PC-3 (cell line): ENCODE results near the gene GLRX5. TPM values are rescaled to one million over a fixed set of nuclear protein-coding genes. Genes with fewer than 3 reads are reported as not detected.

Experiments used
- ATAC-seq: fragments of 200-7000 bp; cut with Tn5 transposase; 2 replicates; pipeline ENCODE4 v1.9.1; 2020; ENCODE audit warnings: mild to moderate bottlenecking, moderate library complexity
- BruUV-seq: library from RNA; stranded (reverse); fragments of 400-500 nt; replicated peaks from 2 replicates; lab custom pipeline; 2021; lab: Mats Ljungman, UMichigan
- CTCF ChIA-PET: fragments of 300-600 bp; sonication (Branson Sonifier 250); formaldehyde crosslinking; loops from one replicate; lab custom pipeline; 2022; ENCODE audit warnings: antibody characterized with exemption; lab: Charles Lee
- POLR2A ChIA-PET: fragments of 300-600 bp; sonication (Branson Sonifier 250); formaldehyde crosslinking; loops from one replicate; lab custom pipeline; 2022; ENCODE audit warnings: antibody characterized with exemption; ENCODE audit not compliant: unreplicated experiment; lab: Charles Lee
- DNase-seq: peaks from one replicate; pipeline ENCODE4 v3.0.0-alpha.2; 2015
- H2AFZ ChIP-seq: fragments of 300-600 bp; sonication (generic); 2 replicates; pipeline ENCODE4 v1.6.0; 2016; ENCODE audit warnings: antibody characterized with exemption, low read length
- H3F3A ChIP-seq: fragments of 300-600 bp; sonication (generic); one replicate; pipeline ENCODE4 v1.6.0; 2017; ENCODE audit warnings: antibody characterized with exemption, low read length, control low read depth, mild to moderate bottlenecking; ENCODE audit not compliant: unreplicated experiment
- H3K27ac ChIP-seq: fragments of 300-600 bp; sonication (generic); 2 replicates; pipeline ENCODE4 v1.5.1; 2016; ENCODE audit warnings: mild to moderate bottlenecking, low read length
- H3K27me3 ChIP-seq: fragments of 300-600 bp; sonication (generic); 2 replicates; pipeline ENCODE4 v1.6.1; 2016; ENCODE audit warnings: low read length, mixed read lengths
- H3K36me3 ChIP-seq: fragments of 300-600 bp; sonication (generic); 2 replicates; pipeline ENCODE4 v1.6.1; 2016; ENCODE audit warnings: low read depth, mixed run types, low read length, mixed read lengths
- H3K4me1 ChIP-seq: fragments of 300-600 bp; sonication (generic); 2 replicates; pipeline ENCODE4 v1.5.1; 2016; ENCODE audit warnings: low read length; ENCODE audit not compliant: insufficient read depth
- H3K4me2 ChIP-seq: fragments of 300-600 bp; sonication (generic); 2 replicates; pipeline ENCODE4 v1.6.0; 2016; ENCODE audit warnings: low read length
- H3K4me3 ChIP-seq: fragments of 300-600 bp; sonication (generic); 2 replicates; pipeline ENCODE4 v1.5.1; 2016; ENCODE audit warnings: mild to moderate bottlenecking, low read length, mixed read lengths
- H3K79me2 ChIP-seq: fragments of 300-600 bp; sonication (generic); 2 replicates; pipeline ENCODE4 v1.6.1; 2017; ENCODE audit warnings: low read length, mixed read lengths
- H3K9ac ChIP-seq: fragments of 300-600 bp; sonication (generic); 2 replicates; pipeline ENCODE4 v1.6.0; 2016; ENCODE audit warnings: mild to moderate bottlenecking, low read length
- H3K9me2 ChIP-seq: fragments of 300-600 bp; sonication (generic); replicated peaks from 2 replicates; pipeline ENCODE4 v1.6.1; 2016; ENCODE audit warnings: mixed run types, low read length, mixed read lengths
- H3K9me3 ChIP-seq: fragments of 300-600 bp; sonication (generic); 2 replicates; pipeline ENCODE4 v1.6.1; 2016; ENCODE audit warnings: low read length, mixed read lengths
- H4K20me1 ChIP-seq: fragments of 300-600 bp; sonication (generic); 2 replicates; pipeline ENCODE4 v1.6.1; 2016; ENCODE audit warnings: low read length, mixed read lengths
- EZH2 ChIP-seq: fragments of 300-600 bp; sonication (generic); IDR thresholded peaks from one replicate; pipeline ENCODE4 v1.6.1; 2017; ENCODE audit warnings: antibody characterized with exemption, mild to moderate bottlenecking, low read length; ENCODE audit not compliant: unreplicated experiment
- EZH2phosphoT487 ChIP-seq: fragments of 300-600 bp; sonication (generic); IDR thresholded peaks from 2 replicates; pipeline ENCODE4 v1.6.1; 2018; ENCODE audit warnings: mild to moderate bottlenecking, antibody characterized with exemption, low read length, borderline replicate concordance
- intact Hi-C: fragments of 100-400 bp; cut with micrococcal nuclease; formaldehyde crosslinking; loops from 2 replicates; pipeline ENCODE4 v1.9.0; 2023
- total RNA-seq: library from RNA; depleted of rRNA; stranded (reverse); fragments of >200 nt; gene quantifications from 2 replicates; pipeline ENCODE4 v1.2.3, GENCODE V29; 2014
- TF ChIP-seq, protein P1 (sequence below): fragments of 300-600 bp; sonication (generic); conservative IDR thresholded peaks from 2 replicates; pipeline ENCODE4 v1.5.1; 2017; ENCODE audit warnings: antibody characterized with exemption, low read depth, mild to moderate bottlenecking, low read length

The GLRX5 gene
- total RNA-seq, 1 experiment from 2014 or later, result 60.0 TPM

DNA sequence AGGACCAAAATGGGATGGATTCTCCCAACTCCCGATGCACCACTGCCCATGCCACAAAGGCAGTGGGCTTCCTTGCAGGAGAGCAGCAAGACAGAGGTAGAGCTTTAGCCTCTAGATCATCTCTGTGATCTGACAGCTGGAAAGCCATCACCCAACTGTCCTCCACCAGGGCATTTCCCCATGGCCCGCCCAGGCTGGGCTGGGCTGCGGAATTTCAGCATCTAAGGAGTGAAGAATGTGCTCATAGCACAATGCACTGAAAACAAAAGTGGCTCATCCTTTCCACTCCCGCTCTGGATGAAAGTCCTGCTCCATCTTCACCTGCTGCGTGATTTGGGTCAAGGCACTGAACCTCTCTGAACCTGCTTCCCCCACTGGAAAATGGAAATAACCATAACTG, 24.0 kb upstream of the GLRX5 start:
- H4K20me1 ChIP-seq, result no peaks in the 10 kb centered on the region
- POLR2A ChIA-PET, result no interaction called here
- H3K4me2 ChIP-seq, result no peak overlapping the region
- no peak overlapping the region for H3K4me3 ChIP-seq
- CTCF ChIA-PET, result no interaction called here
- no peak overlapping the region for H3K9ac ChIP-seq
- H3K27me3 ChIP-seq, result no peaks in the 10 kb centered on the region
- DNase-seq (no peak), ATAC-seq (no peak)
- no peaks in the 10 kb centered on the region for H3F3A ChIP-seq
- H3K9me3 ChIP-seq, result no peaks in the 10 kb centered on the region
- no peaks in the 10 kb centered on the region for H3K36me3 ChIP-seq
- H3K9me2 ChIP-seq, result no peaks in the 10 kb centered on the region
- H3K4me1 ChIP-seq, result peaks cover 27% of the 10 kb centered on the region
- no peaks in the 10 kb centered on the region for H3K79me2 ChIP-seq
- H2AFZ ChIP-seq, result no peak overlapping the region
- H3K27ac ChIP-seq, result no peak overlapping the region
- intact Hi-C loops, result no loop called here
- no TSS peak for BruUV-seq
- TF ChIP-seq, protein P1, sequence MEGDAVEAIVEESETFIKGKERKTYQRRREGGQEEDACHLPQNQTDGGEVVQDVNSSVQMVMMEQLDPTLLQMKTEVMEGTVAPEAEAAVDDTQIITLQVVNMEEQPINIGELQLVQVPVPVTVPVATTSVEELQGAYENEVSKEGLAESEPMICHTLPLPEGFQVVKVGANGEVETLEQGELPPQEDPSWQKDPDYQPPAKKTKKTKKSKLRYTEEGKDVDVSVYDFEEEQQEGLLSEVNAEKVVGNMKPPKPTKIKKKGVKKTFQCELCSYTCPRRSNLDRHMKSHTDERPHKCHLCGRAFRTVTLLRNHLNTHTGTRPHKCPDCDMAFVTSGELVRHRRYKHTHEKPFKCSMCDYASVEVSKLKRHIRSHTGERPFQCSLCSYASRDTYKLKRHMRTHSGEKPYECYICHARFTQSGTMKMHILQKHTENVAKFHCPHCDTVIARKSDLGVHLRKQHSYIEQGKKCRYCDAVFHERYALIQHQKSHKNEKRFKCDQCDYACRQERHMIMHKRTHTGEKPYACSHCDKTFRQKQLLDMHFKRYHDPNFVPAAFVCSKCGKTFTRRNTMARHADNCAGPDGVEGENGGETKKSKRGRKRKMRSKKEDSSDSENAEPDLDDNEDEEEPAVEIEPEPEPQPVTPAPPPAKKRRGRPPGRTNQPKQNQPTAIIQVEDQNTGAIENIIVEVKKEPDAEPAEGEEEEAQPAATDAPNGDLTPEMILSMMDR, result no peak
- TF ChIP-seq EZH2 (no peak), EZH2phosphoT487 (no peak)

GRCh38 chr14:95511687-95512086, 23.2 kb upstream of the GLRX5 start:
- H3K36me3 ChIP-seq, result no peaks in the 10 kb centered on the region
- no peak overlapping the region for H3K4me3 ChIP-seq
- CTCF ChIA-PET, result no interaction called here
- BruUV-seq, result no TSS peak
- POLR2A ChIA-PET, result no interaction called here
- no peaks in the 10 kb centered on the region for H3F3A ChIP-seq
- H3K9me3 ChIP-seq, result no peaks in the 10 kb centered on the region
- H3K27me3 ChIP-seq, result no peaks in the 10 kb centered on the region
- no peak overlapping the region for H3K27ac ChIP-seq
- H3K4me1 ChIP-seq, result peaks cover 25% of the 10 kb centered on the region
- no peaks in the 10 kb centered on the region for H3K9me2 ChIP-seq
- H4K20me1 ChIP-seq, result no peaks in the 10 kb centered on the region
- intact Hi-C loops, result no loop called here
- no peak for ATAC-seq
- no peaks in the 10 kb centered on the region for H3K79me2 ChIP-seq
- DNase-seq, result no peak
- TF ChIP-seq EZH2, result no peak
- TF ChIP-seq EZH2phosphoT487, result no peak
- TF ChIP-seq, protein P1, result no peak
- no peak overlapping the region for H2AFZ ChIP-seq
- no peak overlapping the region for H3K9ac ChIP-seq
- H3K4me2 ChIP-seq, result no peak overlapping the region

DNA sequence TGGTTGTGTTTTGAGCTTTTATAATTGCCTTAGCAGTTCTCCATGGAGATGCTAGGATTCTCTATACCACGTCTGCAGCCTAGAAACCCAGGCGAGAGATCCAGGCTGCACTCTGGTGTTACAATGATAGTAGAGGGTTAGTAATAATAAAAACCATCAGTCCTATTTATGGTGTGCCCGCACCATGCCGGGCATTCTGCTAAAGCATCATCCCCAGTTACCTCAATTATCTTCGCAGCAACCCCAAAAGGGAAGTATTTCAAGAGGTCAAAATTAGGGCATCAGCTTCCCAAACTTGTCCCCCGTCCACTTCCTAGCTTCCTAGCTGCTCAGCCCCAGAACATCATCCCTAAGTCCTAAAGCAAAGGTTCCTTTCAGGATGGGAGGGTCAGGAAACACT, 21.6 kb upstream of the GLRX5 start:
- ChIA-PET POLR2A (no interaction called here), CTCF (no interaction called here)
- Histone ChIP-seq H3K27me3 (no peaks in the 10 kb centered on the region), H3K4me3 (no peak overlapping the region), H3K4me2 (no peak overlapping the region), H3K9me2 (no peaks in the 10 kb centered on the region), H3K9me3 (no peaks in the 10 kb centered on the region), H4K20me1 (no peaks in the 10 kb centered on the region), H3K4me1 (peaks cover 10% of the 10 kb centered on the region), H3K27ac (no peak overlapping the region), H3K9ac (no peak overlapping the region), H2AFZ (no peak overlapping the region), H3K79me2 (no peaks in the 10 kb centered on the region), H3F3A (no peaks in the 10 kb centered on the region), H3K36me3 (no peaks in the 10 kb centered on the region)
- TF ChIP-seq EZH2phosphoT487 (no peak), EZH2 (no peak)
- TF ChIP-seq, protein P1, result no peak
- no peak for ATAC-seq
- intact Hi-C loops, result no loop called here
- no peak for DNase-seq
- no TSS peak for BruUV-seq
